DMS153 treated with DMSO at 0.1 percent for 48 hours (cell line): Measurements from ENCODE around the gene DNAJB8.

Experiments used
- DNase-seq: peaks from one replicate; lab custom pipeline; 2025; ENCODE audit not compliant: unreplicated experiment; lab: John Stamatoyannopoulos, UW

Gene DNAJB8

DNA sequence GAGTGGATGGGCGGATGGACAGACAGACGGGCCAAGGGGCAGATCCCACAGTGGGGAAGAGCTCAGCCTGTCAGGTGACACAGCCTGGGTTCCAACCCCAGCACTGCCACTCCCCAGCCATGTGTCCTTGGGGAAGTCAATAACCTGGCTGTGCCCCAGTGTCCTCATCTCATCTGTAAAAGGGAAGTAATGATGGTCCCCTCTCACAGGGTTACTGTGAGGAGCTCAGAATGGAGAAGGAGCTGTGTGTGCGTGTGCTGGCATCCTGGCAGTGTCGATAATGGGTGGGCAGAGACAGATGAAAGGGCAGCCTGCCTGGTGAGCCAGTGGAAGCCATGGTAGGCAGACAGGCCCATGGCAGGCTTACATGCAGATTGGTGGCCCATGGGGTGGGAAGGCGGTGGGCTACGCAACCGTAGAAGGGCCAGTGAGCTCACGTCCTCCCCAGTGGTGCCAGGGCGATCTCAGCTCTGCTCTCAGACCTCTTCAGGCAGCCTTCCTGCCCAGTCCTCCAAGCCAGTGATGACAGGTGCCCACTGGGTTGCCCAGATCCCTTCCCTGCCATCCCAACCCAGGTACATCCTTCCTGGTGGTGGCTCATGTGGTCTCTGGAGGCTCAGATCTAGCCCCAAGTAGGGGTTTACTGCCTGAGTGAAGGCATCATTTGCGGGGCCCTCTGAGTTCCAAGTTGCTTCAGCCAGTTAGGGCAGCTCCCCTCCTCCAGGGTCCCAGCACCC is 2.3 kb upstream of the DNAJB8 start:
- DNase-seq = no peak

DNA sequence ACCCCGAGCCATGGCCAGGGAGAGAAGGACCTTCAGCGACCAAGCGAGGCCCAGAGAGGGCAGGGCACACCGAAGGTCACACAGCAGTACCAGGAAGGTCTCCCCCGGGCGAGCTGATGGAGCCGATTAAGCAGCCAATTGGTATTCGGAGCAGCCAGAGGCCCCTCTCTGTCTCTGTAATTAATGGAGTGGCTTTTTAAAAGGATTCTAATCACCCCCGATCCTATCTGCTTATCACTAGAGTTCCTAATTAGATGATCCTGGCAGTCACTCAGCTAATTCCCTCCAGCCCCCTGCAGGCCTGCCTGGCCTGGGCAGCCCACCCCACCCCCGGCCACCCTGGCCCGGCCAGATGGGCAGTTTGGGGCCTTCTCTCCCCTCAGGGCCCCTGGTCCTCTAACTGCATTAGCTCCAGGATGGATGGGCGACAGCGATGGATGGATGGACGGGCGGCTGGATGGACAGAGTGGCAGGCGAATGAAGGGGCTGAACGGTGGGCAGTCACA is 1.6 kb upstream of the DNAJB8 start:
- no peak for DNase-seq

DNA sequence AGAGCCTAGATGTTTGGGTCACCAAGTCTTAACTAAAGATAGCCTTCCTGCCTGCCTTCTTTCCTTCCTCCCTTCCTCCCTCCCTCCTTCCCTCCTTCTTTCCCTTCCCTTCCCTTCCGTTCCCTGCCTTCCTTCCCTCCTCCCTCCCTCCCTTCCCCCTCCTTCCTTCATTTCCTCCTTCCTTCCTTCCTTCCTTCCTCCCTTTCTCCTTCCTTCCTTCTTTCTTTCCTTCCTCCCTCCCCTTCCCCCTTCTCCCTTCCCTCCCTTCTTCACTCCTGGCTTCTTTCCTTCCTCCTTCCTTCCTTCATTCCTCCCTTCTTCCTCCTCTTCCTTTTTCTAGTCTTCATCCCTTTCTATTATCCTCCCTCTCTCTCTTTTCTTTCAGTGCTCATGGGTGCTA is 2.0 kb downstream of the DNAJB8 start:
- DNase-seq = no peak

DNA sequence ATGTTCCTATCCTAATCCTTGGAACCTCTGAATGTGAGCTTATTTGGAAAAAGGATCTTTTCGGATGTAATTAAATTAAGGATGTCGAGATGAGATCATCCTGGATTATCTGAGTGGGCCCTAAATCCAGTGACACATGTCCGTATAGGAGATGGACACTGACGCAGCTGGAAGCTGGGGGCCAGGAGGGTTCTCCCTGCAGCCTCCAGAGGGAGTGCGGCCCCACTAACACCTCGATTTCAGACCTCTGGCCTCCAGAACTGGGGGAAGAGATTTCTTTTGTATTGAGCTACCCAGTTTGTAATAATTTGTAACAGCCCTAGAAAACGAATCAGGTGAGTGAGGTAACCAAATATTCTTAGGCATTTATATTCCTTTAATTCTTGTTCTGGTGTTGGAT is 2.5 kb downstream of the DNAJB8 start:
- no peak for DNase-seq

DNA sequence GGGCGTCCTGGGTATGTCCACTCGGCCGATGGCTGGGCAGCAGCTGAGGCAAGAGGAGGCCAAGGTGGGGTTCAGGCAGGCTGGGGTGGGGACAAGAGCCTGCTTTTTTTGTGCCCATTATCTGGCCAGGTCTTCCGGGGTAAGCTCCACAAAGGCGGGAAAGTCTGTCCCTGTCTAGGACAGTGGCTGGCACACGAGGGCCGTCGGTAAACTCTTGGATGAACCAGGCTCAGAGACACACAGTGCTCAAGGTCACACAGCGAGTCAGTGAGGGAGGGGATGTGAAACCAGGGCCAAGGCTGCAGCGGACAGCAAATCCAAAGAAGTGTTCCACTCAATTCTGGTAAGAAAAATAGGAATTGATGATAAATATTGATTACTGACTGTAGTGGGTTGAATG is 2.9 kb downstream of the DNAJB8 start:
- DNase-seq = no peak

DNA sequence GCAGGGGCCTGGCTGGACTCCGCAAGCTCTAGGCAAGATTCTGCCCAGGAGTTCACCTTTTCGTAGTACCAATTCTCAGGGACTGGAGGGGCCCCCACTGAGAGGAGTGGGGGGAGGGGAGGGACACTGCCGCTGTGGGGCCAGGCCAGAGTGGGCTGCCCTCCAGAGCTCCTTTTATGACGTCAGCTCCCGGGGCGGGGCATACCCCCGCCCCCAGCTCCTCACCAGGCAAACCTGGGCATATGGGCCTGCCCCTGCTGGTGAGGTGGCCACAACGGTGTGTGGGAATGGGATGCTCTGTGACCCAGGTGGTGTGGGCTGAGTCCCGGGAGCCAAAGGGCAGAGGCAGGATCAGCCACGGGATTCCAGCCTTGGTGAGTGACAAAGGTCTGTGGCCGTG is 3.3 kb downstream of the DNAJB8 start:
- DNase-seq = no peak

DNA sequence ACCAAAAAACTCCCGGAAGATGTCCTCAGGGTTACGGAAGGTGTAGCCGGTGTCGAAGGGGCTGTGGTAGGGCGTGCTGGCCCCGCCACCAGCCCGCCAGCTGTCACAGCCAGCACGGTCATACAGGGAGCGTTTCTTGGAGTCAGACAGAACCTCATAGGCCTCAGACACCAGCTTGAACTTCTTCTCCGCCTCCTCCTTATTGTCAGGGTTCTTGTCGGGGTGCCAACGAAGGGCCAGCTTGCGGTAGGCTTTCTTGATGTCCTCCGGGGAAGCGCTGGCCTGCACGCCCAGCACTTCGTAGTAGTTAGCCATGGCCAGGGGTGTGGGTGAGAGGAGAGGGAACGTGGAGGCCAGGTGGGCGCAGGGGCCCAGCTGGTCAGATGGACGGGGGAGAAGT is 3.8 kb downstream of the DNAJB8 start:
- no peak for DNase-seq

DNA sequence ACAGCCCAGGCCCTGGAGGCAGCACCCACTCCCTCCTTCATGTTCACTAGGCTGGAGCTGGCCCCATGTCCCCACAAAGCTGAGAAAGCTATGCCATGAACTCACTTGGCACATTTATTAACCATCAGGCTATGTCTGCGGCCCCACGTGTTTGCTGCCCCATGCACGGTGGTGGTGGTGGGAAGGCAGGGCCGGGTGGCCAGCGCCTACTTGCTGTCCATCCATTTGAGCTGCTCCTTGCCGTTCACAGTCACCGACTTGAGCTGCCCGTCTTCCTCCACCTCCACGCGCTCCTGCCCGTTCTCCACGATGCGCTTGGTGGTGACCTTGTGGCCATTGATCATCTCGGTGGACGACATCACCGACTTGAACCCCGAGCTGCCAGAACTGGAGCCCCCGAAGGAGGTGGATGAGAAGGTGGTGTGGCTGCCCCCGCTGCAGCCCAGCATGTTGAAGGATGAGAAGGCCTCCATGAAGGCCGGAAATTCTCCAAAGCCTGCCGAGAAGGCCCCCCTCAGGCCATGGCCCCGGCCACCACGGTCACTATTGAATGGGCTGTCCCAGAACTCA is 4.3 kb downstream of the DNAJB8 start:
- DNase-seq = no peak

DNA sequence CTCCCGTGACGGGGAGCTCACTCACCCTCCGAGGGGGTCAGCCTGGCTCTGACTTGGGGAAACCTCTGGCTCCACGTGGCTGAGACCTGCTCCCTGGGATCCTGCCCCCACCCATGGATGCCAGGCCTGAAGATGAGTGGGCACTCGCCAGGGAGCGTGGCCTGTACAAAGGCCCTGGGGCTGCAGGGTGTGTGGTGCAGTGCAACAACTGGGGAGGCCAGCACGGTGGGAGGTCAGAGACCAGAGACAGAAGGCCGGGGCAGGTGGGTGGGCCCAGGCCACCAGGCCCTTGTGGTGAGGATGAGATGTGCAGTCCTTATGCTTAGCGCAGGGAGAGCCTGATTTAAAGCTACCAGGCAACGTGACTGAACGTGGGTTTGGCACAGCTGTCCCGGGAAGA is 5.0 kb downstream of the DNAJB8 start:
- no peak for DNase-seq

DNA sequence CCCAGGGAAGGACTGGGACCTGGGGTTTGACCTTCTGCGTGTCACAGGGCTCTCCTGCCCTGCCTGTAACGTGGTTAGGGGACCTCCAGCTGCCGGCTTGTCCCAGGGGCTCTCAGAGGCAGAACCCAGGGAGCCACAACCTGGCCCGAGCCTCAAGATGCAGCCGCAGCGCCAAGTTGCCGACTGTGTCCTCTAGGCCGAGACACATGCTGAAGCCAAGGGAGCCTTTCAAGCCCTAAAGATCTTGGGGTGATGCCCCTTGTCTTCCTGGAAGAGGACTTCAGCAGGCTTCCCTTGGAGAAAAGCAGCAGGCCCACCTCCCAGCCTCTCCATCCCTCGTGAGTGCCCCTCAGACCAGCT is 7.2 kb downstream of the DNAJB8 start:
- DNase-seq = no peak

DNA sequence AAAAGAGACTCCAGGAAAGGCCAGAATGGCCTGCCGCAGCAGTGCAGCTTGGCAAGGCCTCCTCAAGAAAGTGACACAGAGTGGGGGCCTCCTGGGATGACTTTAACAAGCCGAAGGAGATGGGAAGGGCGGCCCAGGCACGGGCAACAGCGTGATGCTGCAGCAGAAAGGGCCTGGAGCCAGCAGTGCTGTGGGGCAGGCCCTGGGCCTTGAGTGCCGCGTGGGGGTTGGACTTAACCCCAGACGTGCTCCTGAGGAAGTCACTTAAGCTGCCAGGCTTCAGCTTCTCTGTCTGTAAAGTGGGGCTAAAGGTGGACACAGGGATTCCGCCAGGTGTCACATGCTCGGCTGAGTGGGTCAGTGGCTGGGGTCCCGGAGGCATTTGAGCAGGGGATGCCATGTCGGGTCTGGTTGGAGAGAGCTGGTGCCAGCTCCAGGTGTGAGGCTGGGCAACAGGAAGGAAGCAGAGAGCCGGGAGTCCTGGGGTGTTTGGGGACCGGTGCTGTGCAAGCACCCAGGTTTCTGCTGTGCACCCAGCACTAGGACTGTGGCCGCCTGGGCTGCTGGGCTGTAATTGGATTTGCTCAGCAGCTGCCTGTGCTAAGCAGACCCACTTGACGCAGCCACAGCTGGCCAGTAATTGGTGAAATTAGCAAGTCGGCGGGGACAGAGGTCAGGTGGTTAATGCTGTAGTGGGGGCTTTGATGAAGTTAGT is 7.8 kb downstream of the DNAJB8 start:
- no peak for DNase-seq

DNA sequence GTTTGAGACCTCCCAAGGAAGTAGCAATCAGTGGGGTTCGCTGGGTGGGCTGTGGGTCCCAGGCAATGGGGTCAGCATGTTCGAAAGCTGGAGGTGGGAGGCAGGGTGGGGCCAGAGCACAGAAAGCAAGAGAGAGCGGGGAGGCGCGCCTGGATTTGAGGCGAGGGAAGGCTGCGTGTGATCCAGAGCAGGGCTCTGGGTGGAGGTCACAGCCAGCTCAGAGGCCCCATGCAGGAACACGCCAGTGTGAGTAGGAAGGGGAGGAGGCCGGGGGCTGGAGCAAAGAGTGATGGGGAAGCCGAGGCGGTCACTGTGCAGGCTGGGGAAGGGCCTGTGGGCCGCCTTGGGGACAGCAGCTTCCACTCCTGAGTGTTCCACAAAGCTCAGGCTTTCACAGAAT is 8.8 kb downstream of the DNAJB8 start:
- DNase-seq = no peak

DNA sequence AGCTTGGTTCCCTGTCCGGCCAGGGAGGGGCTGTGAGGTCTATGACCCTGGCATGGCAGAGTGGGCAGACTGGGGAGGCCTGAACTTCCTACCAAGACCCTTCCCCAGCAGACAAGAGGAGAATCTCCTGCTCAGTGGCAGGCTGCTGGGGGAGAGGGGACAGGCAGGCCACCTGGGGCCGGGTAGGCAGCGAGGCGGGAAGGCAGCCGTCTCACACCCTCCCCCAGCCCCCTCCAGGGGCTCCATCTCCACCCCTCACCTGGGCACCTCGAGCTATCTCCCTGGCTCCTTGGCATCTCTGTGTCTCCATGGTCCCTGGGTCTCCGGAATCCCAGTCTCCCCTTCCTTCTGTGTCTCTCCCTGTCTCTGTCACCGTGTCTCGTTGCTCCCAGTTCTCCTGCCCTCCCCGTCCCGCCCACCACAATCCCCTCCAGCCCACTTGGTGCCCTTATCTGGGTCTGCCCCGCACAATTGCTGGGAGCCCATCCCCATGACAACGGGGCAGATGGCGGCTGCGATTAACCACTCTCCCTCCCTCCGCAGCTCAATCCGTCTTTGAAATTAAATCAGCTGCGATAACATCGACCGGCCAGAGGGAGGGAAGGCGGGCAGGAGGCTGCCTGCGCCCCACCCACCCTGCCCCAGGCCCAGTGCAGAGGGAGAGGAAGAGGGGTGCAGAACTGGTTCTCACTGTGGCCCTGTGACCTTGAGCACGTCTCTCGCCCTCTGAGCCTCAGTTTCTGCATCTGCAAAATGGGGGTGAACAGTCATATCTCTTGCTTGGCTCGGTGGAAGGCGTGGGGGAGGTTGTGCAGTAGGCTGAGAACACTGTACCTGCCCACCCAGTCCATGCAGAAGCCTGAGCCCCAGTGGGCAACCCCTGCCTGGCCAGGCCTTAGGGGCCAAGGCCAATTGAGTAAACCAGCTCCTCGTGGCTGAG is 9.6 kb downstream of the DNAJB8 start:
- no peak for DNase-seq

DNA sequence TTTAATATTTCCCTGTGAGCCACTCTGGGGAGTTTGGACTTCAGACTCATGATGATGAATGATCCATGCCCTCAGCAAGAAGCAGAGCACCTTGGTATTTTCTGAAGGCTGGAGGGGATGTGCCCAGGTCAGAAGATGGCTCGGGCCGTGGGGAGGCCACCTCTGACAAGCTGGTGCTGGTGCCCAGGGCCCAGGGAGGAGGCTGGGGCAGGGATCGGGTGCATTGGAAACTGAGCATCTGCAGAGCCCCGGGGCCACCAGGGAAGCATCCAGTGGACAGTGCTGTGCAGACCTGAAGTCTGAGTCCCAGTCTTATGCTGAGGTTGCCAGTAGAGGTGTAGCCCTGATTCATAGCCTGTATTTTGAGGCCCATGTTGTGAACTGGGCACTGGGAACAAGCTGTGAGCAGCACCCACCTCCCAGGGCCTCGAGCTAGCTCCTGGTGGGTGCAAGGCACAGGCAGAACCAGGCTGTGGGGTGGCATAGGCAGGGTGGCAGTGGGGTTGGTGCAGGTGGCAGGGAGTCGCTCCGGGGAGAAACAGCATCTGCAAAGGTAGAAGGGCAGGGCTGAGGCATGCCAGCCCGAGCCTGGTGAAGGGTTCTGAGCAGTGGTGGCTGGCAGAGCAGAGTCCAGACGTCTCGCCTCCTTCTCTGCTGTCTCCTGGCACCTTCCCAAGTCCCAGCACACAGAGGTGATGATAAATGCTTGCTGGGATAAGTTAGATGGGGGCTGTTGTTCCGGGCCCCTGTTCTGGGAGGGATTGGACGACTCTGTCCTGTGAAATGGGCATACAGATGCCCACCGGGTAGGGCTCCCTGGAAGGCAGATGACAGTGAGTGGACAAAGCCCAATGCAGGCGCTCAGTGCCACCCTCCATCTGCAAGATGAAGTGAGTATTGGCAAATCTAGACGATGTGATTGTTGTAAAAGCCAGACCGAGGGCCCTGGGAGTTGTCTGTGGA is 10.6 kb downstream of the DNAJB8 start:
- no peak for DNase-seq

DNA sequence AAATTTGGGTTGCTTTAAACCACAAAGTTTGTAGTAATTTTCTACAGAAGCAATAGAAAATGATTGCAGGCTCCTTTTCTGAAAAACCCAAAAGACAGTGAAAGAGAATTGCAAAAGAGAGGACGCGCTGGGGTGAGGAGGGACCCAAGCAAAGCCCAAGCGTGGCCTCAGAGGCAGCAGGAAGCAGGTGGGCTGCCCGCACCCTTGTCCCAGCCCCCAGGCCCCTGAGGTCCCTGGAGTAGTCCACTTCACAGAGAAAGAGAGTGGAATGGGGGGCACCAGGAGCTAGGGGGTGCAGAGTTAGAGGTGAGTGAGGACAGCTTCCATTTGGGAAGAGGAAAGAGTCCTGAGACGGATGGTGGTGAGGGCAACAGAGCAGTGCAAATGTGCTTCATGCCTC is 11.6 kb downstream of the DNAJB8 start:
- no peak for DNase-seq

DNA sequence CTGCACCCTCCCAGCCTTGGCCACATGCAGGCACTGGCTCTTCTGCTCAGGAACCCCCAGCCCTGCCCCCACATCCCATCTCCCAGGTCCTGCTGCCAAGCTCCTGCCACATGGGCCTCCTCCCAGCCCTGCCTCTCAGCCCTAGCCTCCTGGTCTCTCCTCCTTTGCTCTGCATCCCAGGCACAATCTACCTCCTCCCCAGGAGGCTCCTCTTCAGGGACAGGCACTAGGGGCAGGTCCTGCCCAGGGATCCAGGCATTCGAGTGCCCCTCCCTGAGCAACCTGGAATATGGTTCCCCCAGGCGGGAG is 12.4 kb downstream of the DNAJB8 start:
- no peak for DNase-seq

DNA sequence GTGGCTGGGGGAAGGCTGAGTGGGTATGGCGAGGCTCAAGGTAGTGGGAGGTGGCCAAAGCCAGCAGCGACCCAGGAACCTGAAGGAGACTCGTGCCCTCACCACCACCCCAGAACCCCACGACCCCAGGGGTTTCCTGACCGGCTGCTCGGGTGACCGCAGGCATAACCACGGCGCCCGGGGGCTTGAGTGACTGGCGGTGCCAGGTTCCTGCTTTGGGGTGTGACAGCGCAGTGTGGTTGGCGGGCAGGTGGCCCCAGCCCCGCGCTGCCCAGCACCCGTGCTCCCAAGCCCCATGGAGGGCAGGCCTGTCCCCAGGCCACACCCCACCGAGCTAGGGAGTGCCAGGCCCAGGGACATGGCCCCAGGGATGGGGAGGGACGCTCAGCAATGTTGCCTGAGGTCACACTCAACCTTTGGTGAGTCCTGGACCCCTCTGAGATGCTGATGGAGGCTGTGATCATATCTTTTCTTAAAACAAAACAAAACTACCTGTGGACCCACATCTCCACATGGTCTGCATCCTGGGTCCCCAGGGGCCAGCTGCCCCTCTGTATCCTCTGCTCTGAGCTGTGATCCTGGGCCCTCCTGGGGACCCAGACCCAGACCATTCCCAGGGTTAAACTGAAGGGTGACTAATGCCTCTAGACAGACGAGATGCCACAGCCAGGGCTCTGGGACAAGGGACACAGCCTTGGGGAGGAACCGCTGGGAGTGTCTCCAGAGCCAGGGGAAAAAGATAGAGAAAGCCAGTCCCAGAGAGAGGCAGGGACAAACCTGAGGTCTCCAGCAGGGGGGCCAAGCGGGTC is 13.0 kb downstream of the DNAJB8 start:
- DNase-seq = no peak

DNA sequence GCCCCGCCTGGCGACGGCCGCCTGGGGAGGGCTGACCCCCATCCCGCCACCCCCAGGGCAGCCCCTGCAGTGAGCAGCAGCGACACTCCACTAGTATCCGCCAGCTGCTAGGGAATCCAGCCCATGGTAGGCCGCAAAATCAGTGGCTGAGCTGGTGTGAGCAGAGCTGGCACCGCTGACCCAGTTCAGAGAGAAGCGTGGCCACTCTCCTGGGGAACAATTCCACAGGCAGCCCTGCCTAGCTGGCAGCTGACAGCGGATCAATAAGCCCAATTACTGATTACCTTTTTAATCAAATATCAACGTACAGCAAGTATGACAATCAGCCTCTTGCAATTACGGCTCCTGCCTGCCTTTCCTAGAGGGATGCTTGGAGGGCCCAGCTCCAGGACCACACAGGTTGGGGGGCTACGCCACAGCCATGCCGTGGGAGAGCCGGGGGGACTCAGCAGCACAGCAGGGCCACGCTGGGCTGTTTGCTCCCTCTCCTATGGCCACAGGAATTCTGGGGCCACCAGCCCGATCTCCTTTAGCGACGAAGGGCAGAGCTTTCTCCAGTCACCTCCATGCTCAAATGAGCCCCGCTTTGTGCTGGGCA is 13.9 kb downstream of the DNAJB8 start:
- no peak for DNase-seq

DNA sequence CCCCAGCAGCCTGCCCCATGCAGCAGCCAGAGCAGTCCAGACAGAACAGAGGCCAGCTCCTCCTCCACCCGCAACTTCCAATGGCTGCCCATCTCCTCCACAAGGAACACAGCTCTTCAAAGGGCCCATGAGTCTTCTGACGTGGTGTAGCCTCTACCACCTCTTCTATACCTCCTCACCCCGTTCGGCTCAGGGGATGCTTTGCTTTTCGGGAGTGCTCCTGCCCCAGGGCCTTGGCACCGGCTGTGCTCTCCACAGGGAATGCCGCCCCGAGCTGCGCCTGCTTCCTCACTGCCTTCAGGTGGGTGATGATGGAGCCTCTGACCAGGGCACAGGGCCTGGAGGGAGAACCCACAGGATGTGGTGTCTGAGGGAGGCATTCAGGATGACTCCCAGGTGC is 14.6 kb downstream of the DNAJB8 start:
- DNase-seq = no peak
